Epithelial cell of alveolus of lung (primary cell): Measurements from ENCODE around the gene KMO. TPM values are rescaled to one million over a fixed set of nuclear protein-coding genes. Genes with fewer than 3 reads are reported as not detected.

Experiments
- total RNA-seq: library from RNA; depleted of rRNA; stranded (reverse); fragments of >200 nt; gene quantifications from 2 replicates; pipeline ENCODE4 v1.2.1, GENCODE V29; 2015

Gene KMO
- not detected in 2 replicates for total RNA-seq

DNA sequence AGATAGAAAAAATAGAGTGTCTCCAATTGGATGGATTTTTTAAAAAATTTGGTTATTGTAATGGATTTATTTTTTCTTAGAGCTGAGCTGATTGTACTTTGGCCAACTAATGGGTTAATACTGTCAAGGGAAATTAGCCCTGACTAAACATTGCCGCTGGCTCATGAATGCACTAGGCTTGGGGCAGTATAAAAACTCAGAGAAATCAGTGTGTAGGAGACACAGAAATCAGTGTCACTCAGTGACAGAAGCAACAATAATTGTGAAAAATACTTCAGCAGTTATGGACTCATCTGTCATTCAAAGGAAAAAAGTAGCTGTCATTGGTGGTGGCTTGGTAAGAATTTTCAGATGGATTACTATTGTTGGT is at the start of gene KMO:
Gene KMO, plus strand, starts transcription at position 217 of the 370 bp plus-strand sequence. Its CDS starts 67 bp downstream, at position 284.

GRCh38 chr1:241519308-241520079 is 12.7 kb upstream of the KMO start, which contains the start of gene FH:
FH (minus strand) TSS chr1:241519755; CDS start chr1:241519722, 33 bp downstream.

GRCh38 chr1:241640149-241640866 is 108.1 kb downstream of the KMO start, which contains the start of the genes CHML and OPN3:
CHML (minus strand) TSS chr1:241640369; CDS start chr1:241635766, 4,603 bp downstream.
OPN3 (minus strand) TSS chr1:241640369; CDS start chr1:241640254, 115 bp downstream.

Other genes starting within 250 kb of the KMO start
- gene RGS7, start 175.2 kb upstream of the KMO start, total RNA-seq: 0.13 TPM in 1 of 2 replicates, not detected in the other
- gene FH, start 12.6 kb upstream of the KMO start, total RNA-seq: 65.2 and 95.3 TPM in 2 replicates
- 10.3 and 14.8 TPM in 2 replicates for gene CHML, start 108.0 kb downstream of the KMO start, total RNA-seq
- gene OPN3, start 108.0 kb downstream of the KMO start, total RNA-seq: 13.6 and 16.9 TPM in 2 replicates
- gene WDR64, start 119.9 kb downstream of the KMO start, total RNA-seq: not detected in 2 replicates